Activated T-cell treated with anti-CD3 and anti-CD28 coated beads, Interleukin-2, amount 50 U/mL, for 1 hour (primary cell): Measurements from ENCODE around the gene TUBB6.
A peak's percentile ranks its signal among the peaks of the same experiment; 100 is the strongest.

Experiments used
- DNase-seq: peaks from one replicate; pipeline ENCODE4 v3.0.0-alpha.2; 2020

TUBB6 gene

GRCh38 chr18:12307701-12308385 is at the start of gene TUBB6:
Gene TUBB6 (plus strand): TSS chr18:12308241. CDS start chr18:12308293, 52 bp downstream.
- DNase-seq: no peak

GRCh38 chr18:12258719-12259705 is 49.0 kb upstream of the TUBB6 start:
- no peak for DNase-seq

GRCh38 chr18:12262748-12263147 is 45.3 kb upstream of the TUBB6 start:
- DNase-seq: no peak

- no peak for DNase-seq
Measured at GRCh38 chr18:12264864-12265263, 43.2 kb upstream of the TUBB6 start.

- peak; percentile 33 for DNase-seq
Measured at GRCh38 chr18:12271376-12272235, 36.4 kb upstream of the TUBB6 start.

GRCh38 chr18:12274793-12275192 is 33.2 kb upstream of the TUBB6 start:
- no peak for DNase-seq

- DNase-seq: no peak
Measured at GRCh38 chr18:12276736-12277554, 31.1 kb upstream of the TUBB6 start.

GRCh38 chr18:12278215-12278671 is 29.8 kb upstream of the TUBB6 start:
- no peak for DNase-seq

- no peak for DNase-seq
Measured at GRCh38 chr18:12278741-12279682, 29.0 kb upstream of the TUBB6 start.

- DNase-seq: no peak
Measured at GRCh38 chr18:12279781-12280531, 28.1 kb upstream of the TUBB6 start.

GRCh38 chr18:12281861-12282260 is 26.2 kb upstream of the TUBB6 start:
- no peak for DNase-seq

GRCh38 chr18:12282442-12283039 is 25.5 kb upstream of the TUBB6 start:
- DNase-seq: no peak

- DNase-seq: no peak
Measured at GRCh38 chr18:12283256-12283655, 24.8 kb upstream of the TUBB6 start.

GRCh38 chr18:12283666-12284065 is 24.4 kb upstream of the TUBB6 start:
- no peak for DNase-seq

GRCh38 chr18:12287131-12287681 is 20.8 kb upstream of the TUBB6 start:
- no peak for DNase-seq

GRCh38 chr18:12287684-12288402 is 20.2 kb upstream of the TUBB6 start:
- no peak for DNase-seq

- no peak for DNase-seq
Measured at GRCh38 chr18:12288403-12288755, 19.7 kb upstream of the TUBB6 start.

- DNase-seq: no peak
Measured at GRCh38 chr18:12290086-12290485, 18.0 kb upstream of the TUBB6 start.

- no peak for DNase-seq
Measured at GRCh38 chr18:12291161-12291560, 16.9 kb upstream of the TUBB6 start.
